Left renal cortex interstitium (tissue), 4 donors: ENCODE results near the gene FBXO40. TPM values are rescaled to one million over a fixed set of nuclear protein-coding genes. Genes with fewer than 3 reads are reported as not detected.

Experiments used
- DNase-seq, 4 donors: peaks; one replicate each; pipeline ENCODE4 v3.0.0-alpha.2; 2013; ENCODE audit warnings: low read depth in 4 of 4, low spot score in 2 of 4, missing footprints in 1 of 4
- polyA plus RNA-seq, 4 donors: library from polyadenylated mRNA; unstranded; fragments of 120-200 nt; gene quantifications; one replicate each; pipeline ENCODE4 v1.2.1, GENCODE V29; 2013; ENCODE audit not compliant: insufficient read length in 4 of 4

Gene FBXO40
- polyA plus RNA-seq, 4 donors: 0.02 to 0.05 (median 0.04) TPM

GRCh38 chr3:121660356-121661171 is 67.4 kb downstream of the FBXO40 start, which contains the start of gene HCLS1:
HCLS1 (minus strand) TSS chr3:121660903; CDS start chr3:121658347, 2,556 bp downstream.
- no peak for DNase-seq

GRCh38 chr3:121661376-121661775 is 68.2 kb downstream of the FBXO40 start:
- DNase-seq: no peak

- no peak for DNase-seq
Observed at GRCh38 chr3:121662742-121663141, 69.6 kb downstream of the FBXO40 start.

GRCh38 chr3:121663171-121663847 is 70.1 kb downstream of the FBXO40 start:
- no peak for DNase-seq

- no peak for DNase-seq
Observed at GRCh38 chr3:121665488-121665887, 72.3 kb downstream of the FBXO40 start.

- no peak for DNase-seq
Observed at GRCh38 chr3:121667333-121667732, 74.2 kb downstream of the FBXO40 start.

GRCh38 chr3:121670676-121671075 is 77.5 kb downstream of the FBXO40 start:
- no peak for DNase-seq

- no peak for DNase-seq
Observed at GRCh38 chr3:121677141-121677540, 84.0 kb downstream of the FBXO40 start.

Other genes starting within 250 kb of the FBXO40 start
- gene POLQ, start 47.4 kb upstream of the FBXO40 start, polyA plus RNA-seq: 1 to 10 TPM; 4.7 to 7.9 (median 6.6) TPM
- not detected for gene ARGFX, start 25.4 kb upstream of the FBXO40 start, polyA plus RNA-seq
- gene HCLS1, start 67.5 kb downstream of the FBXO40 start, polyA plus RNA-seq: 1 to 10 TPM; 5.5 to 8.3 (median 6.3) TPM
- 10 to 100 TPM; 68.1 to 92.1 (median 81.4) TPM for gene GOLGB1, start 156.4 kb downstream of the FBXO40 start, polyA plus RNA-seq
- 10 to 100 TPM; 29.1 to 40.7 (median 39.2) TPM for gene IQCB1, start 241.7 kb downstream of the FBXO40 start, polyA plus RNA-seq
- gene EAF2, start 241.8 kb downstream of the FBXO40 start, polyA plus RNA-seq: 10 to 100 TPM in 1 of 4 donors, 1 to 10 TPM in 3; 7.8 to 10.6 (median 7.8) TPM